MV-4-11 (cell line): ENCODE results near the gene SELENOT.
"Not testable (repeated sequence)": the region's sequence is repeated elsewhere in the genome, so short reads cannot be mapped to it uniquely, and the experiment has no call there.

Experiments used
- DNase-seq: peaks from one replicate; lab custom pipeline; 2025; lab: John Stamatoyannopoulos, UW

Gene SELENOT, protein sequence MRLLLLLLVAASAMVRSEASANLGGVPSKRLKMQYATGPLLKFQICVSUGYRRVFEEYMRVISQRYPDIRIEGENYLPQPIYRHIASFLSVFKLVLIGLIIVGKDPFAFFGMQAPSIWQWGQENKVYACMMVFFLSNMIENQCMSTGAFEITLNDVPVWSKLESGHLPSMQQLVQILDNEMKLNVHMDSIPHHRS

DNA sequence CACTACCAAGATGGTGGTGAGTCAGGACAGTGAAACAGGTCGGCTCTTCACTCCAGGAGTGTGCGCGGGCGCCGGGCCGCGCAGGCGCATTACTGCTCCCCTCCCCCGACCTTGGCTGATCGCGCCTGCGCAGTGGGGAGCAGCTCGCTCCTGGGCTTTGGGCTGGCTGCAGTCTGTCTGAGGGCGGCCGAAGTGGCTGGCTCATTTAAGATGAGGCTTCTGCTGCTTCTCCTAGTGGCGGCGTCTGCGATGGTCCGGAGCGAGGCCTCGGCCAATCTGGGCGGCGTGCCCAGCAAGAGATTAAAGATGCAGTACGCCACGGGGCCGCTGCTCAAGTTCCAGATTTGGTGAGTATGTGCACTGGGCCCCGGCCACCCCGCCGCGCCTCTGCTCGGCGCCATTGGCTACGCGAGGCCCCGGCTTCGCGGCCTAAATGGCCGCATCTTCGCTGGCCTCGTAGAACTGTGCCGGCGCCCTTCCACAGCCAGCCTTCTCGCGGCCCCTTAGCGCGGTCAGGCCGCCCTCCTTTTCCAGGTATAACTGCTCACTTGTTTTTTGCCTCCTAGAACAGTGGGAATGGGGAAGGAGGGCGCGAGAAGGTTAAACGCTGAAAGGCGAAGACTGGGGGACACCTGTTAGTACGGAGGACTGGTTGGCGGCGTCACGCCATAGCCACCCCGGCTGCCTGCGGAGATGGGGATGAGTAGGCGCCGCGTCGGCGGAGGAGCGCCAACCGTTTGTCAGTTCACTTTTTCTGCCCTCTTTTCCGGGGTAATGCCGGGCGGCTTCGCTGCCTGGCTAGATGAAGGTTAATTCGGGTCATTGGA is at the start of gene SELENOT:
Gene SELENOT (plus strand): TSS at position 169 of the 827 bp plus-strand sequence. CDS start 42 bp downstream, at position 211.
- peak; percentile 90 for DNase-seq

DNA sequence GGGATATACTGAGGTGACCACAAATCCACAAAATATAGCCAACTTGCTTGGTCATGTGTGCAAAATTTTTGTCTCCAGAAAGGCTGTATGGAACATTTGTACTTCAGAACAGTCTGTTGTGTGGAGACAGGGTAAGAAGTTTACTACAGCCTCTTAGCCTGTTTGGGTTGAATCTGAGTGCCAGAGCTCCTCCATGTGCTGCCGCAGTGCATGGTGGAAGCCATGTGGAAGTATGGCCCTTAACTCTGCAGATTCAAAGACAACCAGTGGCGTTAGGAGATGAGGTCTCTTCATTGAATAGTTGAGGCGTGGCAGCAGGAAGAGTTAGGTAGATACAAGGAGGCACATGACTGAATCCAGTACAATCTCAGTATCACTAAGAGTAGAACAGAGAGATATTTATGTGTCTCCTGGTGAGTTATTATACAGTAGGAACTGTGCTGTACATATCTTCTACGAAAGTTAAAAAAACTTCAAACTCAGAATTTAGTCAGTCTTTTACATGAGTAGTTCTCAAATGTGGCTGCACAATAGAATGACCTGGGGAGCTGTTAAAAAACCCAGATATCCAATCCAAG is 47.2 kb upstream of the SELENOT start:
- peak; percentile 33 for DNase-seq

DNA sequence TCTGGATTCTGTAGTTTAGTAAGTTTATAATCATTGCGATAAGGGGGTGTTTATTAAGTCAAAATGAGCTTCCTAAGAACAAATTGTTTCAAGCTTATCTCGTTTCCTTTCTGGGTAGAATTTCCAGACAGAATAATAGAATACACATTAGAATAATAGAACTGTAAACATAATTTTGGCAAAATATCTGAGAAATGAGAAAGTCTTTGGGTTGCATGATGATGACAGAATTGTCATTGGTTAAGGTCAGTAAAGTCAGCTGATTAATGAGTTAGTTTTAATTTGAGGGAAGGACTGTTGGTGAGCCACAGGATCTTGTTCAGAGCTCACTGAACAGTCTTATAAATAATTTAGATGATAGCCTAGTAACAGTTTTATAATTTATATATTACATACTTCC is 46.3 kb upstream of the SELENOT start:
- no peak for DNase-seq

DNA sequence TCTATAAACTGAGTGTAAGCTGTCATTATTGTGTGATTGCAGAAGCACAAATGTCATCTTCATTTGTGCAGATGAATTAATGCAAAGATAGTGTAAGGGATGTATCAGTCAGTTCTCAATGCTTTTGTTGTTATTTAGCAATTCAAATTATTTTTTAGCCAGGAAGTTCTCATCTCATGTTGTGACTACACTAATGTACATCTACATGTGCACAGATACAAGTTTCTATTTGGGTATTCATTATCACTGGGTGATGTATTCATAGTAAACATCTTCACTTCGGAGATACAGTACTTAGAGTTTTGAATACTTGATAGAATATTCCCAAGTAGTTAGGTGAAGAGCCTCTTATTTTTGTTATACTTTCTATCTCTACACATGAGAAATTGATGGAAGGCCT is 45.4 kb upstream of the SELENOT start:
- no peak for DNase-seq

DNA sequence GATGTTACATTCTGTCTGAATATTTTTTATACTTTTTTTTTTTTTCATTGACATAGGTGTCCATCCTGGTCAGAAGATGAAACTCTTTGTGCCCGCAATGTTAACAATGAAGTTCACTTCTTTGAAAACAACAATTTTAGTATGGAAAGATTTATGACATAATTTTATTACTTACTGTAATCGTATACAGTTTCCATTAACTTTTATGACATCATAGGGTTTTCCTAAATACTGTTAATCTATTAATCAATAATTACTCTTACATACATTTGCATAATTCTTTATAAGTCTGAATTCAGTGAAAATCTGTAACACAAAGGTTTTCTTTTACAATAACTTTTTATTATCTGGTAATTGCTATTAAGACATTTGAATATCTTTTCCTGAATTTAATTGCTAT is 38.9 kb upstream of the SELENOT start:
- no peak for DNase-seq

DNA sequence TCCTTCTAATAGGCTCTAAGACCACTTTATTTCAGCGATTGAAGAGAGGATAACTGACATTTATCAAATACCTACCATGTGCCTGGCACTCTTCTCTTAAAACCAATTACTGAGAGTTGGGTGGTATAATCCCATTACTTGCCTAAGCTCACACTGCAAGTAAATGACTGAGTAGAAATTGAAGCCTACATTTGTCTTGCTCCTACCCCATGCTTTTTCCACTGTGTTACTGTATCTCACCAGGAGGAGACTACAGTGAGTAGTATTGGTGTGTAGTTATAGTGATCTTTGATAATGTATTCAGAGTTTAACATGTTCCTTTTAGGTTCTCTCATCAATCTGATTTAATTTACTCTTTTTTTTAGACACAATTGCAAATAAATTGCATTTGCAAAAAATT is 35.8 kb upstream of the SELENOT start:
- DNase-seq = no peak

DNA sequence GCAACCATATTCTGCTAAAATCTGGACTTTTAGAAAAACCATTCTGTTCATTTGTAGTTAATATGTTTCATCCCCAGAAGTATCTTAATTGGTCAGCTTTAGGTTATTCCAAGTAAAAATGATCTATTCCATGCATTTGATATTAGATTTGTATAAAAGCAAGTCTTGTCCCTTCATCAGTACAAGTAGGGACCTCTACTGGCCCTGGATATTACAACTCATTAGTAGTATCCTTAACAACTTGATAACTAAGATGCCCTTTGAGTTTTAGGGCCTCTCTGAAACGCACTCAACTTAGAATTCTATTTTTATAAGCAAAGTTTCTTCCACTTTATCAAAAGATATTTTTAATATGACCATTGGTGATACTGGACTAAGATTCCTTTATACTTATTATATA is 25.3 kb upstream of the SELENOT start:
- DNase-seq = no peak

DNA sequence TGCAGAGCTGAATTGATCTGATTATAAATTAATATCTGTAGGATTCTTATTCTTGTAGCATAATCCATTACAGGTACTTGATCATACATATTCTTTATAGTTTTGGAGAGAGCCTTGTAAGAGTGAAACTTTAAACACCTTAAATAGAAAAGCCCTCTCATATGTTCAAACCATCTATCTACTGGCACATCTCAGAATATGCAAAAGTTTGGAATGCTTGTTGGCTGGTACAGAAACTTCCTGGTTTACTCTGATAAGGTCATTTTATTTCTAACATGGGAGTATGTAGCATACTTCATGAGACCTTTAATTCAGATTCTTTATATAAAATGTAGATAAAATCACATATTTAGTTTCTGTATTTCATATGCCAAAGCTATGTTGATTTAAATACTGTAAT is 21.9 kb upstream of the SELENOT start:
- DNase-seq = no peak

DNA sequence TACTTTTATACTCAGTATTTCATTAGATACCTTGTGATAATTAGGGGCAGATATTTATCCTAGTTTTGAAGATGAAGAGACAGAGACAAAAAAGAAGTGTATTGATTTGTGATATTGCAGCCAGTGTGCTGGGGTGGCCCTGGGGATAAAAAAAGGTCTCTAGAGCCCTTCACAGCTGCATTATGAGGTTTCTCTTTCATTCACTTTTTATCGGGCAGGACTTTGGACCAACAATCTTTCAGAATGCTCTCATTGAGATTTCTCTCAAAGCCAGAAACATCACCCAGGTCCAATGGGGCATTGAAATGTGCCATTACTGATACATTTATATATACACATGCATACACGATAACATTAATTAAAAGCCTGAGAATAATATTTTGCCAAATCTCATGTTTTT is 20.5 kb upstream of the SELENOT start:
- DNase-seq = no peak

DNA sequence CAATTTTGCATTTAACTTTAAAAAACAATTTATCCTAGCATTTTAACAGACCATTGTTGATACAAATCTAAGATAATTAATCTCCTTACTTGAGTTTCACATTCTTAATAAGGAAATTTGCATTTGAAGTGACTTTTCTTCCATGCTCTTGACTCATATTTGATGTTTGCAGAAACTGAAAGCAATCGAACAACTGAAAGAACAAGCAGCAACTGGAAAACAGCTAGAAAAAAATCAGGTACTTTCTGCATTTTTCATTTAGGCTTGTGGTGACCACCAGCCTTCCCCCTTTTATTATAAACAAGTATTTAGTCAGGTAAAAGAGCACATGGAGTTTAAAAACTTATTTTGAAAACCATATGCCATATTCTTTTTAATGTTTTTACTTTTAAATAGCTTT is 20.1 kb upstream of the SELENOT start:
- no peak for DNase-seq

DNA sequence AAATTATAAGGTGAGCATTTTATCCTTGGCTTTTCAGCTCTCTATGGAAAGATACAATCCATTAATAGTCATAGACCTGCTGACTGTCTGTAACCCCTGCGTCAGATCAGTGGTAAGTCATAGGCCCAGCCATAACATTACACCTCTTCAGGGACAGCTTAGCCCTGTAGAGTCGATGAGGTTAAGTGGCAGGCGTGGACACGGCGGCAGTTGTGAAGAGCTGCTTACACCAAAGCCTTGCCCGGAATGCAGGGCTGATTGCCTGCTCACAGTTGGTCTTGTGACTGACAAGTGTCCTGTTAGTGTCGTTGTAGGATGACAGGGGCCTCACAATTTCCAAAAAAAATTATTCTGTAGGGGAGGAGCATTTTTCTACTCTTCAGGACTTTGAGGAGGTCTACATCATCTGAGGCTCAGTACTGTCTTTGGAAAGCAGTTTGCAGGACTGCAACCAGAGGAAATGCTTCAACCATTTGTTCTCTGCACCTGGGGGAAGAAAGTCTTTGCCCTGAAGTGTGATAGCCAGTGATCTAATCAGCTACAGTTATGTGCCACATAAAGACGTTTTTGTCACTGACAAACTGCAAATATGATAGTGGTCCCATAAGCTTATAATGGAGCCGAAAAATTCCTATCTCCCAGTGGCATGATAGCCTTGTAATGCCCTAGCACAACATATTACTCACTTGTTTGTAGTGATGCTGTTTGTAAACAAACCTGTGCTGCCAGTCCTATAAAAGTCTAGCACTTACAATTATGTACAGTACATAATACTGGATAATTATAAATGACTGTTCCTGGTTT is 14.9 kb upstream of the SELENOT start:
- DNase-seq = no peak

DNA sequence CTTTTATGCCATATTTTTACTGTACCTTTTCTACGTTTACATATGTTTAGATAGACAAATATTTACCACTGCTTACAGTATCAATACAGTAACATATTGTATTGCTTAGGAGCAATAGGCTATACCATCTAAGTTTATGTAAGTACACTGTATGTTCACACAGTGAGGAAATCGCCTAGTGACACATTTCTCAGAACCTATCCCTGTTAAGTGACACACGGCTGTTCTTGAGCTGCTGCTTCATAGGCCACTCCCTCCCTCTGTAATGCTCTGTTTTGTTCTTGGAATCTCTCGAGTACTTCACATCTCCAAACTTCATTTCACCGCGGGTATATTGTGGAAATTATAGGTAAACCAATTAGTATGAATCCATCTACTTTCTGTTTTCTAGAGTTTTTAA is 13.4 kb upstream of the SELENOT start:
- no peak for DNase-seq

DNA sequence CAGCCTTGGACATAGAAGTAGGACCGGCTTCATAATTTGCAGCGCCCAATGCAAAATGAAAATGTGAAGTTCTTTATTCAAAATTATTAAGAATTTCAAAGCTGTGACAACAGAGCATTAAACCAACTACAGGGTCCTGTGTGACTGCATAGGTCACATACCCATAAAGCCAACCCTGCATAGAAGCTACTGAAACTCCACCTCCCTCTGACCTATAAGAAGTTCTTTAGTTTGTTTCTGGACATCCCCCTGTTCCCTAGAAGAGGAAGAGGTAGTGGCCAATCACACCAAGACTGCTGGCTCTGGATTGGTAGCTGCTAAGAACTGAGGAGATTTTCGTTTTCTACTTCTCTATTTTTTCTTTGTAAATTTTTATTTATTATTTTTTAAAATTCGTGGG is 9.0 kb upstream of the SELENOT start:
- no peak for DNase-seq

DNA sequence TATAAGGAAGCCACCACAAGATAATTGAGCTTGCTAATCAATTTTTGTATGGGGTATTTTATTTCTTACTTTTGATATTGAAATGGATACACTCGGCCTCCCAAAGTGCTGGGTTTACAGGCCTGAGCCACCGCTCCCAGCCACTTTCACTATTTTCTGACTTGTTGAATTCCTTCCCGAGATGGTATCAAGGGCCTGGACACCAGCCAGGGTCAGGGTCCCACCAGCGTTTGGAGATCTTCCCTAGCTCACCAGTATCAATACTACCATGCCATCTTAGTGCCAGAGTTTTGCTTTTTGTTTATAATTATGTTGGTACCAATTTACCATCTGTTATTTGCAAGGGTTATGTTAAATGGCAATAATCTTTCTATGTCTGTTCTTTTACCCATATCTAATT is 5.5 kb upstream of the SELENOT start:
- DNase-seq = no peak

DNA sequence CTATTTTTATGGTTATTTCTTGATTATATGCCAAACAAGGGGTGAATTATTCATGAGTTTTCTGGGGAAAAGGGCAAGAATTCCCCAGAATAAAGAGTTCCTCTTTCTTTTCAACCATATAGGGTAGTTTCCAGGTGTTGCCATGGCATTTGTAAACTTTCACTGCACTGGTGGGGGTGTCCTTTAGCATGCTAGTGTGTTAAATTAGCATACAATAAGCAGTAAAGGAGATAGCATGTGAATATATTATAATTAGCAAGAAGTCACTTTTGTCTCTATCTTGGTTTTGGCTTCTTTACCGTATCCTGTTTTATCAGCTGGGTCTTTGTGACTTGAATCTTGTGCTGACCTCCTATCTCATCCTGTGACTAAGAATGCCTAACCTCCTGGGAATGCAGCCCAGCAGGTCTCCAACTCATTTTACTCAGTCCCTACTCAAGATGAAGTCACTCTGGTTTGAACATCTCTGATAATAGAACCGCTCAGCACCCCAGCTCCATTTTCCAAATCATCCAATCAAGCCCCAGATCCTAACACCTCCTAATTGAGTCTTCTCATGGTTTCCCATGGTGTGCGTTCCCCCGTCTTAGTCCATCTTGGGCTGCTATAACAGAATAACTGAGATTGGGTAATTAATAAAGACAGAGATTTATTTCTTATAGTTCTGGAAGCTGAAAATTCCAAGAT is 3.4 kb upstream of the SELENOT start:
- peak; percentile 20 for DNase-seq

DNA sequence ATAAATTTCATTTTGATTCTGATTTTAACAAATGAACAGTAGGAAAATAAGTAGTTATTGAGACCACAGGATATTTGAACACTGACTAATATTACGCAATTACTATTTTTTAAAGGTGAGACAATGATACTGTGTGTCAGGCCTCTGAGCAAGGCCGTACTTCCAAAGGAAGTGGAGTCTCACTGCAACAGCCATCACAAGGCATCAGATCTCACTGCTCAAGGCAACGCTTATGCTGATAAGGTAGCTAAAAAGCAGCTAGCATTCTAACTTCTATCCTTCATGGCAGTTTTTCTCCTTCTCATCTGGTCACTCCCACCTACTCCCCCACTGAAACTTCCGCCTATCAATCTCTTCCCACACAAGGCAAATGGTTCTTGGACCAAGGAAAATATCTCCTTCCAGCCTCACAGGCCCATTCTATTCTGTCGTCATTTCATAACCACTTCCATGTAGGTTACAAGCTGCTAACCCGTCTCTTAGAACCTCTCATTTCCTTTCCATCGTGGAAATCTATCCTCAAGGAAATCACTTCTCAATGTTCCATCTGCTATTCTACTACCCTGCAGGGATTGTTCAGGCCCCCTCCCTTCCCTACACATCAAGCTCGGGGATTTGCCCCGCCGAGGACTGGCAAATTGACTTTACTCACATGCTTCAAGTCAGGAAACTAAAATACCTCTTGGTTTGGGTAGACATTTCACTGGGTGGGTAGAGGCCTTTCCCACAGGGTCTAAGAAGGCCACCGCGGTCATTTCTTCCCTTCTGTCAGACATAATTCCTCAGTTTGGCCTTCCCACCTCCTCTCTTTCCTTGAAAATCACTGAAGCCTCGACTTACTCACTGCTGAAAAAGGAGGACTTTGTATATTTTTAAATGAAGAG is 2.2 kb upstream of the SELENOT start:
- not testable (repeated sequence) for DNase-seq

DNA sequence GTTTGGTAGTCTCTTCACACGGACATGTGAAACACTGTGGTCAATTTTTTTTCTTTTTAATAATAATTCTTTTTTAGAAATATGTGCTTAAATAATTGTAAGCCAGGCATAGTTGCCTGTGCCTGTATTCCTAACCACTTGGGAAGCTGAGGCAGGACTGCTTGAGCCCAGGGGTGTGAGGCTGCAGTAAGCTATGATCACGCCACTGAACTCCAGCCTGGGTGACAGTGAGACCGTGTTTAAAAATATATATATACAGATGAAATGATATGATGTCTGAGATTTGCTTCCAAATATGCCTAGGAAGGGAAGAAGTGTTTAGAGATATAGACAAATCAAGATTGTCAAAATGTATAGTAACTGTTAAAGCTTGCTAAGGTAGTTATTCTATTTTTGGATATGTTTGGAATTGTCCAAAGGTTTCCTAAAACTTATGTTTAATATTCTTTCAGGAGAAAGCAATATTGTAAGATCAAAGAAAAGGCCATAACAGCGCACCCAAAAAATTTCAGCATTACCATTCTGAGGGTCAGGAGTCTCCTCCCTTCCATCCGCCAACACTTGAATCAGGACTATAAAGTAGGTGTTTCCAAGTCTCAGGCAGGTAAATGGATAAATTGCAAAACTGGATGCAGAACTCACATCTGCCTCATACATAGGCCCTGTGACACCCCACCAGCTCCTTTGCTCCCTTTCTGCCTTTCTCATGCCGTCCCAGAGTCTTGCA is 532 bp upstream of the SELENOT start:
- no peak for DNase-seq

DNA sequence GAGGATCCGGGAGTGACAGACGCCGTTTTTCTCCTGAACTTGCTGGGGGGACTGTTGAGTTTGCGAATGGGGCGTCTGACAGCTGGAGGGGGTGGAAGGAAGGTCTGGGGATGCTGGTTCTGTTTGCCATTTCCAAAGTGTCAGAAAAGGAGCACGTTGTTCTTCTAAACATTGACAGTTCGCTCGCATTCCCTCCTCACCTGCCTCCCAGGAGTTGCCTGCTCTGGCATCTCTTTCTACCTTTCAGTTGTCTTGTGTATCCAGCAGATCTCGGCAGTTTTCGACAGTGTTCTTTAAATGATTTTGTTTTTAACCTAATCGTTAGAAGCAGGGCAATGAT is 829 bp downstream of the SELENOT start:
- no peak for DNase-seq

DNA sequence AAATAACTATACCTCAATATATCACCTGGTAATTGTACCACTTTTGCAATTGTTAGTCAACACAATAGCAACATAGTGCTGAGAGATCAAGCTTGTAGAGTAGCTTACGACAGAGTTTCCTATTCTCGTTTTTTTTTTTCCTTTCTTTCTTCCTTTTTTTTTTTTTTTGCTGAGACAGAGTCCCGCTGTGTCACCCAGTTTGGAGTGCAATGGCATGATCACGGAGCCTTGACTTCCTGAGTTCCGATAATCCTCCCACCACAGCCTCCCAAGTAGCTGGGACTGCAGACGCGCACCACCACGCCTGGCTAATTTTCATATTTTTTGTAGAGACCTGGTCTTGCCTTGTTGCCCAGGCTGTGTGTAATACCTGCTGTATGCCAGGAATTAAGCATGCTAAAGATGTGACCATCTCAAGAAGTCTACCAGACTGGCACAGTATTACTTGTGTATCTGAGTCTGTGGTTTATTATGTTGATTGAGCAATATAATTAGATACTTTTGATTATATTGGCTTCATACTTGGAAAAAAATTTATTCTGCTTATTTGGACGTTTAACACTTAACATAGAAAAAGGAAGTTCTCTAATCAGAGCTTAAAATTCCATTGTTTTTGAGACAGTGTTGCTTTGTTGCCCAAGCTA is 3.0 kb downstream of the SELENOT start:
- peak; percentile 86 for DNase-seq
